Activated T-helper 1 cell treated with anti-CD3 and anti-CD28 coated beads, Interleukin-12 subunit alpha, Interleukin-12 subunit beta, Interleukin-2, Interleukin-4 antibody, amounts not matched to agents 30 ng/mL and 10 ng/mL and 1 ng/mL, durations not matched to agents 14 hours and 24 hours and 36 hours (primary cell): Measurements from ENCODE around the gene ABCB10. TPM values are rescaled to one million over a fixed set of nuclear protein-coding genes. Genes with fewer than 3 reads are reported as not detected.
"Not testable (repeated sequence)": the region's sequence is repeated elsewhere in the genome, so short reads cannot be mapped to it uniquely, and the experiment has no call there.

ENCODE experiments used
- DNase-seq: peaks from one replicate; pipeline ENCODE4 v3.0.0; 2021; ENCODE audit warnings: low spot score
- H3K27ac Mint-ChIP-seq: one replicate; pipeline ENCODE4 v1.8.0; 2021; ENCODE audit warnings: mild to moderate bottlenecking, mixed read lengths
- H3K27me3 Mint-ChIP-seq: one replicate; pipeline ENCODE4 v1.8.0; 2022; ENCODE audit warnings: mild to moderate bottlenecking, moderate library complexity, mixed read lengths; ENCODE audit not compliant: insufficient read depth
- H3K36me3 Mint-ChIP-seq: one replicate; pipeline ENCODE4 v1.8.0; 2021; ENCODE audit warnings: low read depth, mixed read lengths
- H3K4me1 Mint-ChIP-seq: one replicate; pipeline ENCODE4 v1.8.0; 2021; ENCODE audit warnings: low read depth, mixed read lengths
- H3K4me3 Mint-ChIP-seq: one replicate; pipeline ENCODE4 v1.8.0; 2021; ENCODE audit warnings: mild to moderate bottlenecking, moderate library complexity, mixed read lengths
- H3K9me3 Mint-ChIP-seq: one replicate; pipeline ENCODE4 v1.8.0; 2021; ENCODE audit warnings: mixed read lengths
- intact Hi-C: fragments of 100-400 bp; cut with micrococcal nuclease; formaldehyde crosslinking; loops from one replicate; pipeline ENCODE4 v1.15.1; 2024
- total RNA-seq: library from RNA; stranded (reverse); gene quantifications from 2 replicates; pipeline ENCODE4 v1.2.3, GENCODE V29; 2022

ABCB10 gene
- total RNA-seq, 1 donor from 2014 or later, result 46.2 TPM

- peak; percentile 4 for DNase-seq
- intact Hi-C loops, result loop anchor here (1.0 to 10.0 kb wide), 7 partner anchors 33 to 1344 kb away; partner anchors contain the start of genes IBA57, RAB4A, TAF5L and URB2
- Mint-ChIP-seq H3K4me1 (peaks cover 25% of the 10 kb centered on the region), H3K9me3 (no peaks in the 10 kb centered on the region), H3K27ac (peak overlapping the region; percentile 97), H3K27me3 (peaks cover 4% of the 10 kb centered on the region), H3K4me3 (peak overlapping the region; percentile 96), H3K36me3 (no peaks in the 10 kb centered on the region)
These were observed 49.6 kb downstream of the ABCB10 start for GRCh38 chr1:229508823-229509337.

DNA sequence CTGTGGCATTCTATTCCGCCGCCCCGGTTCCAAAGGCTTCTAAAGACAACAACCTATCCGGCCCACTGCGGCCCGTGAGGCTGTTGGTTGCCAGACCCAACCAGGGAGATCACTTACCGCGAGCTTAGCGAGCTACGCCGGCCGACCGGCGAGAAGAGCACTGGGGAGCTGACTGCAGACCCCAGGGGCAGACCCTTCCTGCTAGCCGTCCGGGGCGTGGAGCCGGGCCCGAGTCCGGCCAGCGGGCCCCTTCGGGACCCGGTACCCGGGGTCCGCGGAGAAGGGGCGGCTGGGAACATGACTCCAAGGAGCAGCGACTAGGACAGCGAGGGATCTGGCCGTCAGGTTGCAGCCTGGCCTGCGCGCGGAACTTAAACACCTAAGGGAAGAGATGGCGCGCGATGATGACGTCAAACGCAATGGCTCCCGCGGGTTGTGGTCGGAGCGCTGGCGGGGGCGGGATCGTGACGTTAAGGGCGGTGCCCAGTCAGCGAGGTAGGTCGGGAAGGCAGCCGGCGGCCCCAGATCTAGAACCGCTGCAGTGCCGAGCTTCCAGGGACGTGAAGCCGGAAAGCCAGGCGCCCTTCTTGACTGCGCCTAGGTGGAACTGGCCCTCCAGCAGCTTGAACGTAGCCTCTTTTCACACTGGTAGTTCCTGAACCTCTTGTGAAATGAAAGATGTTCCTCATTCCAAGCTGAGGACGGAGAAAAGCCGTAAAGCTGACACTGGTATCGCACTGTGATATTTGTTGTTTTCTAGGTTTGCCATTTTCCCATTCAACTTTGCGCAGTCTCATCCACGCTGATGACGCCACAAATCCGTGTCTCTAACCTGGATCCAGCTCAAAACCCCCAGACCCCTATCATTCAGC is 50.3 kb downstream of the ABCB10 start, which contains the start of gene NUP133:
Gene NUP133, minus strand, starts transcription at position 391 of the 872 bp plus-strand sequence. Its CDS starts 92 bp downstream, at position 299.
- Mint-ChIP-seq H3K27ac (peak within 1 kb of the TSS; percentile 97), H3K27me3 (peaks cover 4% of the 10 kb centered on the region), H3K4me1 (peaks cover 25% of the 10 kb centered on the region), H3K4me3 (peak within 1 kb of the TSS; percentile 96), H3K36me3 (no peaks in the 10 kb centered on the region), H3K9me3 (no peaks in the 10 kb centered on the region)
- peak; percentile 97 for DNase-seq
- intact Hi-C loops, result loop anchor here (1.0 to 10.0 kb wide), 7 partner anchors 34 to 1343 kb away; partner anchors contain the start of genes IBA57, RAB4A, TAF5L and URB2

DNA sequence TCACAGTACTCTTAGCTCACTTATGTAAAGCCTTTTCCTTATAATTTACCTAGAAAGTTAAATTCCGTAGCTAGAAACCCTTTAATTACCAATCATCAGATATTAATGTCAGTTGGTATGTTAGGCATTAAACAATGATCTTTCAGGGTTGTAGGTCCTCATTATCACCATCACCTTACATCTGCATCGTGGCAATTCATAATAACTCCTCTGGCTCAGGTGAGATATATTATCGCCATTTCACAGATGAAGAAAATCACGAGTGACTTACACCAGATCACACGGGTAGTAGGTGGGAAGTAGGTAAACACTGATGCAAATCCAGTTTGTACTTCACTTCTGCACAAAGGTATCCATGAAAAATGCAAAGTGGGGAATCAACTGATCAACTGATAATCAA is 51.0 kb downstream of the ABCB10 start:
- no peaks in the 10 kb centered on the region for H3K9me3 Mint-ChIP-seq
- H3K4me1 Mint-ChIP-seq, result peaks cover 25% of the 10 kb centered on the region
- no peak for DNase-seq
- H3K36me3 Mint-ChIP-seq, result no peaks in the 10 kb centered on the region
- peak overlapping the region; percentile 96 for H3K4me3 Mint-ChIP-seq
- peak overlapping the region; percentile 97 for H3K27ac Mint-ChIP-seq
- intact Hi-C loops, result loop anchor here (10.0 kb wide), 1 partner anchor 1343 kb away; the partner anchor contains the start of gene IBA57
- peaks cover 4% of the 10 kb centered on the region for H3K27me3 Mint-ChIP-seq

- intact Hi-C loops, result loop anchor here (10.0 kb wide), 1 partner anchor 1342 kb away; the partner anchor contains the start of gene IBA57
- no peak overlapping the region for H3K27ac Mint-ChIP-seq
- H3K27me3 Mint-ChIP-seq, result peaks cover 4% of the 10 kb centered on the region
These were observed 51.9 kb downstream of the ABCB10 start for GRCh38 chr1:229506633-229507032.

DNA sequence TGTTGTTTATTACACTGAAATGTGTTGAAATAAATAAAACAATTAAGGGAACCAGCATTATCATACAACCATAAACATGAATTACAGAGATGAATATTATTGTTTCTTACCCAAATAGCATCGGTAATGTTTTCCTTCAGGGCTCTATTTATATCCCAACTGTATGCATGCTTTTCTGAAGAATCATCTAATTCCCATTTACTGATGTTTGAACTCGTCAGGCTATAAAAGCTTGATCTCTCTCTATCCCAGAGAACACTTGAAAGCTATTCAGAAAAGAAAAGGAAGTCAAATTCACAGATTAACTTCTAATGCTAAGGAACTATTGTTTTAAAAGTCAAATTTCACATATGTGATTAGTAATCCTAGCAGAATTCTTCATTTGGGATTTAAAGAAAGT is 62.7 kb downstream of the ABCB10 start:
- peaks cover 44% of the 10 kb centered on the region for H3K36me3 Mint-ChIP-seq
- no peaks in the 10 kb centered on the region for H3K9me3 Mint-ChIP-seq
- no peak overlapping the region for H3K4me3 Mint-ChIP-seq
- H3K4me1 Mint-ChIP-seq, result no peaks in the 10 kb centered on the region
- H3K27ac Mint-ChIP-seq, result no peak overlapping the region
- H3K27me3 Mint-ChIP-seq, result no peaks in the 10 kb centered on the region
- intact Hi-C loops, result no loop called here
- DNase-seq, result no peak

More at GRCh38 chr1:229506633-229507032, 51.9 kb downstream of the ABCB10 start:
- DNase-seq, result no peak
- Mint-ChIP-seq H3K4me1 (peaks cover 25% of the 10 kb centered on the region), H3K36me3 (peaks cover 3% of the 10 kb centered on the region), H3K4me3 (peak overlapping the region; percentile 96), H3K9me3 (no peaks in the 10 kb centered on the region)

GRCh38 chr1:229487181-229487580 is 71.3 kb downstream of the ABCB10 start:
- intact Hi-C loops, result no loop called here
- Mint-ChIP-seq H3K9me3 (no peaks in the 10 kb centered on the region), H3K27ac (no peak overlapping the region), H3K36me3 (peaks cover 40% of the 10 kb centered on the region), H3K4me1 (no peaks in the 10 kb centered on the region), H3K27me3 (no peaks in the 10 kb centered on the region), H3K4me3 (no peak overlapping the region)
- DNase-seq, result no peak

DNA sequence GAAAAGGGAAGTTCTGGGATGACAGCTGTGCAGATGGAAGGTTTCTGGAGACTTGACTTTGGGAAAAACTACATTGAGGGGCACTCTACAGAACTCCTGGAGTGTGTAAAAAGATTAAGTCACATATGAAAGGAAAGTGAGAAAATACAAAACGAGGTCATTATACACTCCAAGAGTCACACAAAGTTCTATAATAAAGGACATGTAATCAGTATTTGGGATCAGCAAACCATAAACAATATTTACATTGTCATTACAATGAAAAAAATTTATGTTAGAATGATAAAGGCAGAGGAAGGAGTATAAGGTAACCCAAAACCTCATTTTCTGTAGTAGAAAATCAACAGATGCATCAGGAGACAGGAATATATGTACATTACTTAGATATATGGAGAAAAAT is 73.2 kb downstream of the ABCB10 start:
- Mint-ChIP-seq H3K9me3 (no peaks in the 10 kb centered on the region), H3K27ac (no peak overlapping the region), H3K36me3 (peaks cover 40% of the 10 kb centered on the region)

DNA sequence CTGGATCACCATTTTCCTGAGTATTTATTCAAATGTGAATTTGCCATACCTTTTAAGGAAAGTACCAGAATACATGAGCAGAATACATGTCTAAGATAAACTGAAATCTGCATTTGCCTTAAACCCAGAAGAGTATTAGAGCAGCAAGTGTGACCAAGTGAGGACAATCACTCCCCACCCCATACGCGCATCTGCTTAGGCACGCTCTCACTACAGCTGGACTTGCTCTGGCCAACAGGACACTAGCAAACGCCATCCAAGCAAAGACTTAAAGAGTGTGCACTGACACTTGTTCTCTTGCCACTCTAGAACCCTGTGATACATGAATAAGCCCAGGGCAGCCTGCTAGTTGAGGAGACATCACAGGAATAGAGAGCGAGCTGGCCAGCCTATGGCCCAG is 76.0 kb downstream of the ABCB10 start:
- Mint-ChIP-seq H3K4me1 (peaks cover 17% of the 10 kb centered on the region), H3K9me3 (no peaks in the 10 kb centered on the region), H3K27me3 (no peaks in the 10 kb centered on the region), H3K36me3 (peaks cover 47% of the 10 kb centered on the region), H3K27ac (no peak overlapping the region), H3K4me3 (no peak overlapping the region)
- intact Hi-C loops, result loop anchor here (1.0 to 5.0 kb wide), 3 partner anchors 210 to 818 kb away; partner anchors contain the start of gene RAB4A
- no peak for DNase-seq

More for the DNA sequence above, 73.2 kb downstream of the ABCB10 start:
- Mint-ChIP-seq H3K27me3 (no peaks in the 10 kb centered on the region), H3K4me1 (no peaks in the 10 kb centered on the region), H3K4me3 (no peak overlapping the region)
- DNase-seq, result no peak
- intact Hi-C loops, result no loop called here

DNA sequence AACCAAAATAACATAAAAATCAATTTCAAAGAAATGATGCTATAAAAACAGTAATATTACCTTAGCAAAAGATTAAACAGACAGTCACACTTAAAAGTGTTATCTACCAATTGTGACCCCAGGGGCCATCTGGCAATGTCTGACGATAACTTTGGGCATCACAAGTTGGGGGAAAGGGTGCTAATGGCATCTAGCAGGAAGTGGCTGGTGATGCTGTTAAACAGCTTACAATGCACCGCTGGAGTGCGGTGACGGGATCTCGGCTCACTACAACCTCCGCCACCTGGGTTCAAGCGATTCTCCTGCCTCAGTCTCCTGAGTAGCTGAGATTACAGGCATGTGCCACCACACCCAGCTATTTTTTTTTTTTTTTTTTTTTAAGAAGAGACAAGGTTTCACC is 78.0 kb downstream of the ABCB10 start:
- Mint-ChIP-seq H3K36me3 (peaks cover 47% of the 10 kb centered on the region), H3K4me1 (peaks cover 17% of the 10 kb centered on the region), H3K4me3 (no peak overlapping the region), H3K9me3 (no peaks in the 10 kb centered on the region), H3K27ac (no peak overlapping the region), H3K27me3 (no peaks in the 10 kb centered on the region)
- no peak for DNase-seq
- intact Hi-C loops, result loop anchor here (5.0 kb wide), 1 partner anchor 208 kb away; the partner anchor contains the start of gene RAB4A

GRCh38 chr1:229479660-229480399 is 78.7 kb downstream of the ABCB10 start:
- Mint-ChIP-seq H3K4me3 (no peak overlapping the region), H3K9me3 (no peaks in the 10 kb centered on the region), H3K27ac (no peak overlapping the region), H3K27me3 (no peaks in the 10 kb centered on the region), H3K4me1 (peaks cover 17% of the 10 kb centered on the region), H3K36me3 (peaks cover 46% of the 10 kb centered on the region)
- DNase-seq, result no peak
- intact Hi-C loops, result loop anchor here (5.0 kb wide), 1 partner anchor 208 kb away; the partner anchor contains the start of gene RAB4A

DNA sequence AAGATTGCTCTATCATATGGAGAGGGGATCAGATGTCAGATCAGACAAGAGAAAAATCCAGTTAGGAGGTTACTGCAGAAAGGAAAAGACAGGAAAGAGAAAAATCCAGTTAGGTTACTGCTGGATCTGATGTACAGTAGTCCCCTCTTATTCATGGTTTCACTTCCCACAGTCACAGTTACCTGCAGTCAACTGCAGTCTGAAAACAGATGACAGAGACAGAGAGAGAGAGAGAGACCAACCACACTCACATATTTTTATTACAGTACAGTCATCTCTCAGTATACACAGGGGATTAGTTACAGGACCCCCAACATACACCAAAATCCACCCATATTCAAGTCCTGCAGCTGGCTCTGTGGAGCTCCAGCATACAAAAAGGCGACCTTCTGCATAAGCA is 79.7 kb downstream of the ABCB10 start:
- DNase-seq, result no peak
- Mint-ChIP-seq H3K4me1 (peaks cover 17% of the 10 kb centered on the region), H3K9me3 (no peaks in the 10 kb centered on the region), H3K27ac (no peak overlapping the region), H3K27me3 (no peaks in the 10 kb centered on the region), H3K4me3 (no peak overlapping the region), H3K36me3 (peaks cover 50% of the 10 kb centered on the region)
- intact Hi-C loops, result no loop called here

GRCh38 chr1:229475859-229476258 is 82.6 kb downstream of the ABCB10 start:
- H3K9me3 Mint-ChIP-seq, H3K4me3 Mint-ChIP-seq, H3K27me3 Mint-ChIP-seq, DNase-seq, H3K27ac Mint-ChIP-seq, intact Hi-C loops: not testable (repeated sequence)
- H3K4me1 Mint-ChIP-seq, result peaks cover 17% of the 10 kb centered on the region
- peaks cover 47% of the 10 kb centered on the region for H3K36me3 Mint-ChIP-seq
